Liver (tissue), 9 donors: ENCODE measurements around the gene LYSMD1. TPM values are rescaled to one million over a fixed set of nuclear protein-coding genes. Genes with fewer than 3 reads are reported as not detected.
A peak's percentile ranks its signal among the peaks of the same experiment; 100 is the strongest.
"Not testable (repeated sequence)": the region's sequence is repeated elsewhere in the genome, so short reads cannot be mapped to it uniquely, and the experiment has no call there.

ENCODE experiments used
- DNase-seq: peaks from one replicate; pipeline ENCODE4 v3.0.0-alpha.2; 2017; ENCODE audit warnings: low spot score
- H3K27ac ChIP-seq, 2 donors: one replicate each; pipeline ENCODE4 v1.7.0; 2013; ENCODE audit warnings: inconsistent platforms in 2 of 2, low read length in 2 of 2, control low read depth in 1 of 2, low read depth in 1 of 2, mild to moderate bottlenecking in 1 of 2
- H3K27me3 ChIP-seq, 4 donors: one replicate each; pipeline versions ENCODE4 v1.6.1 to v1.7.0; 2013; ENCODE audit warnings: low read length in 3 of 4, inconsistent platforms in 1 of 4, mild to moderate bottlenecking in 1 of 4, moderate library complexity in 1 of 4; ENCODE audit not compliant: control insufficient read depth in 4 of 4, insufficient read depth in 4 of 4
- H3K36me3 ChIP-seq, 4 donors: one replicate each; pipeline versions ENCODE4 v1.6.1 to v1.7.0; 2013; ENCODE audit warnings: low read length in 3 of 4, mild to moderate bottlenecking in 3 of 4, low read depth in 1 of 4, moderate library complexity in 1 of 4; ENCODE audit not compliant: control insufficient read depth in 4 of 4, insufficient read depth in 3 of 4
- H3K4me1 ChIP-seq, 4 donors: one replicate each; pipeline versions ENCODE4 v1.6.1 to v1.7.0; 2013; ENCODE audit warnings: low read length in 3 of 4, mild to moderate bottlenecking in 3 of 4, moderate library complexity in 1 of 4; ENCODE audit not compliant: control insufficient read depth in 4 of 4, insufficient read depth in 4 of 4
- H3K4me3 ChIP-seq, 3 donors: one replicate each; pipeline versions ENCODE4 v1.6.1 to v1.7.0; 2013; ENCODE audit warnings: low read length in 3 of 3, control low read depth in 1 of 3, low read depth in 1 of 3, mild to moderate bottlenecking in 1 of 3
- H3K9ac ChIP-seq, 2 donors: one replicate each; pipeline ENCODE4 v1.7.0; 2013; ENCODE audit warnings: low read length in 2 of 2, mild to moderate bottlenecking in 2 of 2, moderate library complexity in 2 of 2, control low read depth in 1 of 2, low read depth in 1 of 2
- H3K9me3 ChIP-seq, 4 donors: one replicate each; pipeline versions ENCODE4 v1.6.1 to v1.7.0; 2013; ENCODE audit warnings: low read length in 3 of 4; ENCODE audit not compliant: control insufficient read depth in 4 of 4
- EGR1 ChIP-seq, 2 donors: IDR thresholded peaks; 2 replicates each; pipeline ENCODE4 v1.6.1; 2016 to 2018; ENCODE audit warnings: antibody characterized with exemption in 2 of 2, low read depth in 2 of 2
- FOXA1 ChIP-seq: IDR thresholded peaks from 2 replicates; pipeline ENCODE4 v1.6.1; 2016; ENCODE audit warnings: antibody characterized with exemption
- FOXA2 ChIP-seq: IDR thresholded peaks from 2 replicates; pipeline ENCODE4 v1.6.1; 2016; ENCODE audit warnings: antibody characterized with exemption
- GABPA ChIP-seq, 2 donors: IDR thresholded peaks in 1 of 2; conservative IDR thresholded peaks in 1 of 2; 2 replicates each; pipeline ENCODE4 v1.6.1; 2016; ENCODE audit warnings: antibody characterized with exemption in 2 of 2, mild to moderate bottlenecking in 1 of 2, moderate library complexity in 1 of 2
- HNF4A ChIP-seq, 2 donors: conservative IDR thresholded peaks; 2 replicates each; pipeline ENCODE4 v1.6.1; 2016; ENCODE audit warnings: antibody characterized with exemption in 2 of 2, mild to moderate bottlenecking in 2 of 2
- HNF4G ChIP-seq: IDR thresholded peaks from 2 replicates; pipeline ENCODE4 v1.6.1; 2016; ENCODE audit warnings: antibody characterized with exemption
- JUND ChIP-seq, 2 donors: IDR thresholded peaks; 2 replicates each; pipeline ENCODE4 v1.6.1; 2016; ENCODE audit warnings: antibody characterized with exemption in 2 of 2
- NR2F2 ChIP-seq: IDR thresholded peaks from 2 replicates; pipeline ENCODE4 v1.6.1; 2016; ENCODE audit warnings: antibody characterized with exemption
- RAD21 ChIP-seq, 2 donors: IDR thresholded peaks; 2 replicates each; pipeline ENCODE4 v1.6.1; 2016; ENCODE audit warnings: antibody characterized with exemption in 2 of 2, mild to moderate bottlenecking in 2 of 2
- RXRA ChIP-seq, 2 donors: IDR thresholded peaks; 2 replicates each; pipeline ENCODE4 v1.6.1; 2017 to 2018; ENCODE audit warnings: antibody characterized with exemption in 2 of 2, mild to moderate bottlenecking in 1 of 2
- SP1 ChIP-seq: IDR thresholded peaks from 2 replicates; pipeline ENCODE4 v1.6.1; 2018; ENCODE audit warnings: antibody characterized with exemption, mild to moderate bottlenecking
- TAF1 ChIP-seq: conservative IDR thresholded peaks from 2 replicates; pipeline ENCODE4 v1.6.1; 2016; ENCODE audit warnings: antibody characterized with exemption, mild to moderate bottlenecking
- YY1 ChIP-seq: IDR thresholded peaks from 2 replicates; pipeline ENCODE4 v1.6.1; 2016; ENCODE audit warnings: antibody characterized with exemption, mild to moderate bottlenecking
- WGBS: extraction: QIAGEN DNeasy Blood & Tissue Kit; methylation state at CpG from one replicate; pipeline ENCODE4 v1.1.7; 2013; 5-methylcytosine and 5-hydroxymethylcytosine counted together
- polyA plus RNA-seq, 2 donors: library from polyadenylated mRNA; stranded (reverse) in 1 of 2; unstranded in 1 of 2; fragments of 200-250 nt in 1 of 2; fragments of >200 nt in 1 of 2; fragmentation: Nextera tagmentation in 1 of 2; extraction: Ambion mirVana in 1 of 2; gene quantifications; one replicate each; pipeline versions ENCODE4 v1.2.1 to v1.2.3, GENCODE V29; 2013 to 2015
- total RNA-seq, 2 donors: library from RNA; depleted of rRNA; stranded (reverse); fragments of >200 nt; gene quantifications; one replicate each; pipeline ENCODE4 v1.2.3, GENCODE V29; 2014
- TF ChIP-seq, protein P1 (sequence below): IDR thresholded peaks from 2 replicates; pipeline ENCODE4 v1.6.1; 2016; ENCODE audit warnings: antibody characterized with exemption
- TF ChIP-seq, protein P2 (sequence below): IDR thresholded peaks from 2 replicates; pipeline ENCODE4 v1.6.1; 2016; ENCODE audit warnings: antibody characterized with exemption
- TF ChIP-seq, protein P3 (sequence below): IDR thresholded peaks from 2 replicates; pipeline ENCODE4 v1.6.1; 2016; ENCODE audit warnings: antibody characterized with exemption
- TF ChIP-seq, protein P4 (sequence below): IDR thresholded peaks from 2 replicates; pipeline ENCODE4 v1.6.1; 2016; ENCODE audit warnings: antibody characterized with exemption, mild to moderate bottlenecking
- donor health status: healthy.
- donor health status: healthy.
- donor health status: healthy.
- donor health status: healthy.
- donor health status: healthy.

Gene LYSMD1
- total and polyA plus RNA-seq, 4 donors, result 2.8 to 5.3 (median 3.9) TPM

DNA sequence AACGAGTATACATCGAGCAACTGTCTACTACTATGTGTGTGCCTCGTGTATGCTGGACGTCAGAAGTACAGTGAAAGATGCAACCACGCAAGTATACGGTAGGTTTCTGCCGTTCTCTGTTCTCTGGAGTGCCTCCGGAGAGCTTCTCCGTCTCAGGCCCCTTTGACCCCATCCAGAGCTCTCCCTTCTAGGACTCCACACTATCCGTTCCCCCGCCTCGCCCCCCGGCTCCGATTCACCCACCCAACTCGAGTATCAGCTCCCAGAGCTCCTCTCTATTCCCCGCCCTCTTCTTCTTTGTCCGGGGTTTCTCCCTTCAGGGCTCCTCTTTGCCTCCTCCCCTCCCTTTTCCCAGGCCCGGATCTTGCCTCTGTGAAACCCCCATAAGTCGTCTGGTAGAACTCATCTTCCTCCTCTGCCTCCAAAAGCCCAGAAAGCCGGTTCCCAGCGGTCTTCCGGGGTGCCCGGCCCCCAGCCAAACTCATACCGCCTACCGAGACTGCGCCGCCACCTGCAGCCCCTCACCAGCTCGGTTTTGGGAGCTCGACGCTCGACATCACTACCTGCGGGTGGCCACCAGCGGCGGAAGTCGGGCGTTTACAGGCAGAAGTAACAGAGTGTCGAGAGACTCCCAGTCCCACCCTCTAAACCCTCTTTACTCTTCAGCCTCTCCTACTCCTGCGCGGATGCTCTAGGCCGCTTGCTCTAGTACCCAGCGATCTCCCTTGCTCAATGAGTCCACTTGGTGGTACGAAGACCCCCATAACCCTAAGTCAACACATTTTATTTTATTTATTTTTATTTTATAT lies 24.1 kb upstream of the LYSMD1 start, which contains the start of gene VPS72 (continued):
- TF ChIP-seq, protein P1, sequence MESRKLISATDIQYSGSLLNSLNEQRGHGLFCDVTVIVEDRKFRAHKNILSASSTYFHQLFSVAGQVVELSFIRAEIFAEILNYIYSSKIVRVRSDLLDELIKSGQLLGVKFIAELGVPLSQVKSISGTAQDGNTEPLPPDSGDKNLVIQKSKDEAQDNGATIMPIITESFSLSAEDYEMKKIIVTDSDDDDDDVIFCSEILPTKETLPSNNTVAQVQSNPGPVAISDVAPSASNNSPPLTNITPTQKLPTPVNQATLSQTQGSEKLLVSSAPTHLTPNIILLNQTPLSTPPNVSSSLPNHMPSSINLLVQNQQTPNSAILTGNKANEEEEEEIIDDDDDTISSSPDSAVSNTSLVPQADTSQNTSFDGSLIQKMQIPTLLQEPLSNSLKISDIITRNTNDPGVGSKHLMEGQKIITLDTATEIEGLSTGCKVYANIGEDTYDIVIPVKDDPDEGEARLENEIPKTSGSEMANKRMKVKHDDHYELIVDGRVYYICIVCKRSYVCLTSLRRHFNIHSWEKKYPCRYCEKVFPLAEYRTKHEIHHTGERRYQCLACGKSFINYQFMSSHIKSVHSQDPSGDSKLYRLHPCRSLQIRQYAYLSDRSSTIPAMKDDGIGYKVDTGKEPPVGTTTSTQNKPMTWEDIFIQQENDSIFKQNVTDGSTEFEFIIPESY, result no peak
- TF ChIP-seq, protein P2, sequence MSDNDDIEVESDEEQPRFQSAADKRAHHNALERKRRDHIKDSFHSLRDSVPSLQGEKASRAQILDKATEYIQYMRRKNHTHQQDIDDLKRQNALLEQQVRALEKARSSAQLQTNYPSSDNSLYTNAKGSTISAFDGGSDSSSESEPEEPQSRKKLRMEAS, result no peak
- TF ChIP-seq HNF4G (no peak), TAF1 (peak; percentile 63), FOXA1 (no peak), RAD21 (IDR thresholded peaks at IDR 0.05) (peak in 1 of 2 donors; percentile 38), RXRA (IDR thresholded peaks at IDR 0.05) (peak in 1 of 2 donors; percentile 43)

DNA sequence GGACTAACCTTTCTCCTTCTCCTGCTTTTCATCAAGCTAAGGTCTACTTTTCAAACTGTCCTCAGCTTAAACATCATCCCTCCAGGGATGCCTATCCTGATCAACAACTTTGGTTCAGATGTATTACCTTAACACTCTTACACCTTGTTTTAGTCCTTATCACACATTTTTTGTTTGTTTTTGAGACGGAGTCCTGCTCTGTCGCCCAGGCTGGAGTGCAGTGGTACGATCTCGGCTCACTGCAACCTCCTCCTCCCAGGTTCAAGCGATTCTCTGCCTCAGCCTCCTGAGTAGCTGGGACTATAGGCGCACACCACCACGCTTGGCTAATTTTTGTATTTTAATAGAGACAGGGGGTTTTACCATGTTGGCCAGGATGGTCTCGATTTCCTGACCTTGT lies 23.0 kb upstream of the LYSMD1 start:
- not testable (repeated sequence) for H3K4me3 ChIP-seq, DNase-seq, H3K27me3 ChIP-seq, H3K27ac ChIP-seq, H3K9me3 ChIP-seq
- Histone ChIP-seq H3K36me3 (peaks cover 1 to 19% (median 14%) of the 10 kb centered on the region in 4 donors), H3K9ac (peak overlapping the region in 1 of 2 donors; percentile 57), H3K4me1 (peaks cover 1 to 14% (median 11%) of the 10 kb centered on the region in 4 donors)
- WGBS, result 67% methylated on average over 8 of the region's 8 CpGs

DNA sequence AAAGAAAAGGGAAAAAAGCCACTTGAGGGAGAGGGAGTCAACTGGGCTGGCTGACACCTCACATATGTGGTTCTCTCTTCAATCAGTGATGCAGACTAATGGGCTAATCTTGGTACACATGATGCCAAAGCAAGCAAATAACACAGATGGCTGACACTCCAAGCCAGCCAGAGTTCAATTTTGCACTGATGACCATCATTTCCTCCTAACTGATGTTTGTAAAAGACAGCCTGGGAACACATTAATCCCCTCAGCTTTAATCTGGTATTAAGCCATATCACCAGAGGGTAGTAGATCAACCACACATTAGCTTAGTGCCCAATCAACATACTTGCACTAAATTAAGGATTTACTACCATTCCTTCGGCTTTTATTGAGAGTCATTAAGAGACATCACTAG lies 21.5 kb upstream of the LYSMD1 start:
- Histone ChIP-seq H3K4me3 (no peak overlapping the region), H3K27me3 (no peaks in the 10 kb centered on the region), H3K9ac (no peak overlapping the region), H3K4me1 (peaks cover 1 to 14% (median 11%) of the 10 kb centered on the region in 4 donors), H3K36me3 (peaks cover 6 to 29% (median 21%) of the 10 kb centered on the region in 4 donors), H3K9me3 (no peaks in the 10 kb centered on the region), H3K27ac (no peak overlapping the region)
- 87% methylated on average over 1 of the region's 1 CpG for WGBS
- TF ChIP-seq YY1 (no peak), FOXA2 (no peak), RXRA (IDR thresholded peaks at IDR 0.05) (no peak), TAF1 (no peak), FOXA1 (no peak), HNF4G (no peak), GABPA (IDR thresholded peaks at IDR 0.05 in 1 of 2, conservative IDR thresholded peaks at IDR 0.05 in 1 of 2) (no peak), HNF4A (conservative IDR thresholded peaks at IDR 0.05) (no peak), JUND (IDR thresholded peaks at IDR 0.05) (no peak), NR2F2 (no peak), SP1 (no peak), EGR1 (IDR thresholded peaks at IDR 0.05; ENCODE audit: low read depth in 2 of 2) (no peak), RAD21 (IDR thresholded peaks at IDR 0.05) (no peak)
- TF ChIP-seq, protein P2, result no peak
- TF ChIP-seq, protein P3, sequence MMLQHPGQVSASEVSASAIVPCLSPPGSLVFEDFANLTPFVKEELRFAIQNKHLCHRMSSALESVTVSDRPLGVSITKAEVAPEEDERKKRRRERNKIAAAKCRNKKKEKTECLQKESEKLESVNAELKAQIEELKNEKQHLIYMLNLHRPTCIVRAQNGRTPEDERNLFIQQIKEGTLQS, result no peak
- TF ChIP-seq, protein P1, result no peak
- TF ChIP-seq, protein P4, sequence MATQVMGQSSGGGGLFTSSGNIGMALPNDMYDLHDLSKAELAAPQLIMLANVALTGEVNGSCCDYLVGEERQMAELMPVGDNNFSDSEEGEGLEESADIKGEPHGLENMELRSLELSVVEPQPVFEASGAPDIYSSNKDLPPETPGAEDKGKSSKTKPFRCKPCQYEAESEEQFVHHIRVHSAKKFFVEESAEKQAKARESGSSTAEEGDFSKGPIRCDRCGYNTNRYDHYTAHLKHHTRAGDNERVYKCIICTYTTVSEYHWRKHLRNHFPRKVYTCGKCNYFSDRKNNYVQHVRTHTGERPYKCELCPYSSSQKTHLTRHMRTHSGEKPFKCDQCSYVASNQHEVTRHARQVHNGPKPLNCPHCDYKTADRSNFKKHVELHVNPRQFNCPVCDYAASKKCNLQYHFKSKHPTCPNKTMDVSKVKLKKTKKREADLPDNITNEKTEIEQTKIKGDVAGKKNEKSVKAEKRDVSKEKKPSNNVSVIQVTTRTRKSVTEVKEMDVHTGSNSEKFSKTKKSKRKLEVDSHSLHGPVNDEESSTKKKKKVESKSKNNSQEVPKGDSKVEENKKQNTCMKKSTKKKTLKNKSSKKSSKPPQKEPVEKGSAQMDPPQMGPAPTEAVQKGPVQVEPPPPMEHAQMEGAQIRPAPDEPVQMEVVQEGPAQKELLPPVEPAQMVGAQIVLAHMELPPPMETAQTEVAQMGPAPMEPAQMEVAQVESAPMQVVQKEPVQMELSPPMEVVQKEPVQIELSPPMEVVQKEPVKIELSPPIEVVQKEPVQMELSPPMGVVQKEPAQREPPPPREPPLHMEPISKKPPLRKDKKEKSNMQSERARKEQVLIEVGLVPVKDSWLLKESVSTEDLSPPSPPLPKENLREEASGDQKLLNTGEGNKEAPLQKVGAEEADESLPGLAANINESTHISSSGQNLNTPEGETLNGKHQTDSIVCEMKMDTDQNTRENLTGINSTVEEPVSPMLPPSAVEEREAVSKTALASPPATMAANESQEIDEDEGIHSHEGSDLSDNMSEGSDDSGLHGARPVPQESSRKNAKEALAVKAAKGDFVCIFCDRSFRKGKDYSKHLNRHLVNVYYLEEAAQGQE, result no peak
- DNase-seq, result no peak
